GM18951 (cell line): Measurements from ENCODE around the gene TFPT.
"Not testable (repeated sequence)": the region's sequence is repeated elsewhere in the genome, so short reads cannot be mapped to it uniquely, and the experiment has no call there.

ENCODE experiments used
- POLR2A ChIP-seq: IDR thresholded peaks from 4 replicates; pipeline ENCODE4 v1.6.1; 2011; ENCODE audit warnings: mild to moderate bottlenecking; ENCODE audit not compliant: insufficient read length, insufficient read depth; ENCODE audit errors: extremely low read depth
- in situ Hi-C: fragments of 300-500 bp; cut with MboI; formaldehyde crosslinking; loops from one replicate; pipeline ENCODE4 v1.12.0; 2022; ENCODE audit warnings: low sequenced_read_pairs, mixed read lengths, inconsistent platforms; ENCODE audit not compliant: unreplicated experiment

Gene TFPT

GRCh38 chr19:54099190-54099902, 16.1 kb downstream of the TFPT start:
- no peak for TF ChIP-seq POLR2A
- in situ Hi-C loops: no loop called here

- in situ Hi-C loops: no loop called here
- TF ChIP-seq POLR2A: no peak
These were observed 18.8 kb downstream of the TFPT start for GRCh38 chr19:54096617-54097106.

GRCh38 chr19:54095859-54096616, 19.4 kb downstream of the TFPT start:
- in situ Hi-C loops: not testable (repeated sequence)

- TF ChIP-seq POLR2A: no peak
These were observed 20.2 kb downstream of the TFPT start for GRCh38 chr19:54095136-54095858.

GRCh38 chr19:54094426-54095000, 20.9 kb downstream of the TFPT start:
- in situ Hi-C loops: no loop called here
- no peak for TF ChIP-seq POLR2A

More at GRCh38 chr19:54095136-54095858, 20.2 kb downstream of the TFPT start:
- in situ Hi-C loops: no loop called here

GRCh38 chr19:54084410-54084809, 31.0 kb downstream of the TFPT start:
- TF ChIP-seq POLR2A: no peak
- in situ Hi-C loops: no loop called here

- in situ Hi-C loops: no loop called here
- TF ChIP-seq POLR2A: no peak
These were observed 34.4 kb downstream of the TFPT start, which contains the start of gene TARM1 for GRCh38 chr19:54081032-54081431. Gene TARM1 (minus strand): TSS chr19:54081365. CDS start chr19:54081340, 25 bp downstream.

- no peak for TF ChIP-seq POLR2A
- in situ Hi-C loops: no loop called here
These were observed 38.1 kb downstream of the TFPT start for GRCh38 chr19:54077334-54077733.

- no peak for TF ChIP-seq POLR2A
- in situ Hi-C loops: no loop called here
These were observed 40.6 kb downstream of the TFPT start for GRCh38 chr19:54074851-54075250.

GRCh38 chr19:54073829-54074228, 41.6 kb downstream of the TFPT start:
- TF ChIP-seq POLR2A: no peak

GRCh38 chr19:54069470-54069869, 46.0 kb downstream of the TFPT start:
- in situ Hi-C loops: no loop called here

More at GRCh38 chr19:54073829-54074228, 41.6 kb downstream of the TFPT start:
- in situ Hi-C loops: no loop called here

GRCh38 chr19:54063350-54064116, 51.9 kb downstream of the TFPT start, which contains the start of gene VSTM1:
Gene VSTM1 (minus strand): TSS chr19:54063897. CDS start chr19:54063777, 120 bp downstream.
- in situ Hi-C loops: no loop called here
- TF ChIP-seq POLR2A: no peak

More at GRCh38 chr19:54069470-54069869, 46.0 kb downstream of the TFPT start:
- no peak for TF ChIP-seq POLR2A
